ENCODE results near the gene B9D1. TPM values are rescaled to one million over a fixed set of nuclear protein-coding genes. Genes with fewer than 3 reads are reported as not detected.

The B9D1 gene
- total RNA-seq, 1 experiment from 2014 or later = 11.5 TPM

GRCh38 chr17:19335951-19336631 is 26.4 kb downstream of the B9D1 start:
- CTCF ChIA-PET = no interaction called here
- H3K27me3 ChIP-seq (replicated peaks; ENCODE audit: control insufficient read depth, insufficient read depth, low read length) = no peaks in the 10 kb centered on the region
- no peaks in the 10 kb centered on the region for H3K9me3 ChIP-seq
- Mint-ChIP-seq H3K9me3 (ENCODE audit: unreplicated experiment) (no peaks in the 10 kb centered on the region), H3K4me1 (ENCODE audit: low read depth, unreplicated experiment) (peaks cover 7% of the 10 kb centered on the region), H3K27ac (ENCODE audit: unreplicated experiment) (no peak overlapping the region), H3K27me3 (ENCODE audit: insufficient read depth, unreplicated experiment) (no peaks in the 10 kb centered on the region), H3K36me3 (ENCODE audit: insufficient read depth, unreplicated experiment) (peaks cover 21% of the 10 kb centered on the region), H3K4me3 (ENCODE audit: unreplicated experiment) (no peak overlapping the region)
- peaks cover 22% of the 10 kb centered on the region for H3K4me1 ChIP-seq
- no peaks in the 10 kb centered on the region; the same call in none of the 2 replicates for H3K36me3 ChIP-seq (ENCODE audit: control insufficient read depth, insufficient read depth, low read length)
- intact Hi-C loops (cut with micrococcal nuclease; ENCODE audit: unreplicated experiment) = no loop called here
- BruUV-seq (replicated peaks) = no TSS peak
- H3K4me3 ChIP-seq (ENCODE audit: low read depth, low read length) = no peak overlapping the region
- POLR2A ChIA-PET = no interaction called here
- TF ChIP-seq CTCF (IDR thresholded peaks at IDR 0.05; ENCODE audit: insufficient read depth in 1 of 2, low read depth in 1 of 2, low read length in 1 of 2, severe bottlenecking in 1 of 2, unreplicated experiment in 1 of 2) = no peak
- DNase-seq = peak in 1 of 2 experiments; percentile 33

GRCh38 chr17:19334331-19334730 is 28.2 kb downstream of the B9D1 start:
- Mint-ChIP-seq H3K4me1 (ENCODE audit: low read depth, unreplicated experiment) (peaks cover 7% of the 10 kb centered on the region), H3K36me3 (ENCODE audit: insufficient read depth, unreplicated experiment) (peaks cover 24% of the 10 kb centered on the region), H3K9me3 (ENCODE audit: unreplicated experiment) (no peaks in the 10 kb centered on the region), H3K27ac (ENCODE audit: unreplicated experiment) (no peak overlapping the region), H3K27me3 (ENCODE audit: insufficient read depth, unreplicated experiment) (no peaks in the 10 kb centered on the region), H3K4me3 (ENCODE audit: unreplicated experiment) (no peak overlapping the region)
- peaks cover 22% of the 10 kb centered on the region for H3K4me1 ChIP-seq
- no peak overlapping the region for H3K4me3 ChIP-seq (ENCODE audit: low read depth, low read length)
- ChIA-PET POLR2A (no interaction called here), CTCF (no interaction called here)
- H3K27me3 ChIP-seq (replicated peaks; ENCODE audit: control insufficient read depth, insufficient read depth, low read length) = no peaks in the 10 kb centered on the region
- H3K9me3 ChIP-seq = no peaks in the 10 kb centered on the region
- DNase-seq = peak in 1 of 2 experiments; percentile 32
- BruUV-seq (replicated peaks) = no TSS peak
- H3K36me3 ChIP-seq (ENCODE audit: control insufficient read depth, insufficient read depth, low read length) = no peaks in the 10 kb centered on the region; the same call in none of the 2 replicates
- no peak for TF ChIP-seq CTCF (IDR thresholded peaks at IDR 0.05; ENCODE audit: insufficient read depth in 1 of 2, low read depth in 1 of 2, low read length in 1 of 2, severe bottlenecking in 1 of 2, unreplicated experiment in 1 of 2)
- intact Hi-C loops (cut with micrococcal nuclease; ENCODE audit: unreplicated experiment) = no loop called here

- Histone ChIP-seq H3K9me3 (no peaks in the 10 kb centered on the region), H3K36me3 (ENCODE audit: control insufficient read depth, insufficient read depth, low read length) (no peaks in the 10 kb centered on the region; the same call in none of the 2 replicates), H3K27me3 (replicated peaks; ENCODE audit: control insufficient read depth, insufficient read depth, low read length) (no peaks in the 10 kb centered on the region), H3K4me3 (ENCODE audit: low read depth, low read length) (no peak overlapping the region), H3K4me1 (peaks cover 22% of the 10 kb centered on the region)
- no peak overlapping the region for H3K27ac Mint-ChIP-seq (ENCODE audit: unreplicated experiment)
- peaks cover 24% of the 10 kb centered on the region for H3K36me3 Mint-ChIP-seq (ENCODE audit: insufficient read depth, unreplicated experiment)
- CTCF ChIA-PET = no interaction called here
- H3K4me1 Mint-ChIP-seq (ENCODE audit: low read depth, unreplicated experiment) = peaks cover 7% of the 10 kb centered on the region
- POLR2A ChIA-PET = no interaction called here
- H3K4me3 Mint-ChIP-seq (ENCODE audit: unreplicated experiment) = no peak overlapping the region
- no peaks in the 10 kb centered on the region for H3K9me3 Mint-ChIP-seq (ENCODE audit: unreplicated experiment)
- no peaks in the 10 kb centered on the region for H3K27me3 Mint-ChIP-seq (ENCODE audit: insufficient read depth, unreplicated experiment)
- DNase-seq = no peak
- intact Hi-C loops (cut with micrococcal nuclease; ENCODE audit: unreplicated experiment) = no loop called here
- BruUV-seq (replicated peaks) = no TSS peak
- no peak for TF ChIP-seq CTCF (IDR thresholded peaks at IDR 0.05; ENCODE audit: insufficient read depth in 1 of 2, low read depth in 1 of 2, low read length in 1 of 2, severe bottlenecking in 1 of 2, unreplicated experiment in 1 of 2)
These were observed 28.7 kb downstream of the B9D1 start for GRCh38 chr17:19333736-19334290.

All from Caco-2 (cell line).